ENCODE measurements around the gene CD2.

CD2 gene

DNA sequence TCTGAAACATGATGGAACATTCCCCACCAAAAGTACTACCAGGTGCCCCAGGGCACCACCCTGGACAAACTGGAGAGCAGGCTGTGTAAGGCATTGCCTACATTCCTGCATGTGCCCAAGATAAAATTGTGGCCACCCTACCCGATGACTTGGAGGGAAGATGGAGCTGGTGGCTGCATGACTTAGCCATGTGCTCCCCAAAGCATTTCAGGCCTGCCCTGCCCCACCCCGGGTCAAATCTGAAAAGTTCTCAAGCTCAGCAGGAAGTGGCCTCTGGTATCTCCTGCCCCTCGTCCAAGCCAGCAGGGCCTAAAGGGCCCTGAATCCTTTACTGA, 8.5 kb downstream of the CD2 start:
- no peak for FAIRE-seq

DNA sequence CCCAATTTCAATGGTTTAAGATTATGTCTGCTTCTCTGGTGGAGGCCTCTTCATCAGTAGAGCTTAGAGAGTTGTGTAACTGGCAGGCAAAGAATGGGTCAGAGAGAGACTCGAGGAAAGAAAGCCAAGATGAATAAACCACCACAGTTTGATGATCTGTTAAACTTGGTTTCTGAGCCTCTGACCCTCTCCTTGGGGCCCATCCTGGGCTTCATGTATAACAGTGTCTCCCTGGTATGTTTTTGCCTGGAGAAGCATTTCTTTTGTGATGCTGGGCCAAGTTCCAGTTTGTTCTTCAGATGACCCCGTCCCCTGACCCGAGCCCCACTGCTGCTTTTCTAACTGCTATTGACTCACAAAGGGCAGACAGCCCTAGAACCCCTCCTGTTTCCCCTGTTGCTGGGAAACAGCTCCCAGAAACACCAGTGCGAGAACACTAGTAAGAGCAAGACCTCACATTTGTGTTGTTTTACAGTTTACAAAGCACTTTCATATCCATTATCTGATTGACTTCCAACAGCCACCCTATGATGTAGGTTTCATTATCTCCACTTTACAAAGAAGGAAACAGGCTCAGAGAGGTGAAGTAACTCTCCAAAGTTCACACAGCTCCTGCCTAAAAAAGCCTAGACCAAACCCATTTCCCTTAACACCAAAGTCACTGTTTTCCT, 9.0 kb downstream of the CD2 start:
- FAIRE-seq, result no peak

- FAIRE-seq, result no peak
Observed at GRCh38 chr1:116763787-116764465, 9.7 kb downstream of the CD2 start.

GRCh38 chr1:116764466-116764898, 10.3 kb downstream of the CD2 start:
- FAIRE-seq, result no peak

DNA sequence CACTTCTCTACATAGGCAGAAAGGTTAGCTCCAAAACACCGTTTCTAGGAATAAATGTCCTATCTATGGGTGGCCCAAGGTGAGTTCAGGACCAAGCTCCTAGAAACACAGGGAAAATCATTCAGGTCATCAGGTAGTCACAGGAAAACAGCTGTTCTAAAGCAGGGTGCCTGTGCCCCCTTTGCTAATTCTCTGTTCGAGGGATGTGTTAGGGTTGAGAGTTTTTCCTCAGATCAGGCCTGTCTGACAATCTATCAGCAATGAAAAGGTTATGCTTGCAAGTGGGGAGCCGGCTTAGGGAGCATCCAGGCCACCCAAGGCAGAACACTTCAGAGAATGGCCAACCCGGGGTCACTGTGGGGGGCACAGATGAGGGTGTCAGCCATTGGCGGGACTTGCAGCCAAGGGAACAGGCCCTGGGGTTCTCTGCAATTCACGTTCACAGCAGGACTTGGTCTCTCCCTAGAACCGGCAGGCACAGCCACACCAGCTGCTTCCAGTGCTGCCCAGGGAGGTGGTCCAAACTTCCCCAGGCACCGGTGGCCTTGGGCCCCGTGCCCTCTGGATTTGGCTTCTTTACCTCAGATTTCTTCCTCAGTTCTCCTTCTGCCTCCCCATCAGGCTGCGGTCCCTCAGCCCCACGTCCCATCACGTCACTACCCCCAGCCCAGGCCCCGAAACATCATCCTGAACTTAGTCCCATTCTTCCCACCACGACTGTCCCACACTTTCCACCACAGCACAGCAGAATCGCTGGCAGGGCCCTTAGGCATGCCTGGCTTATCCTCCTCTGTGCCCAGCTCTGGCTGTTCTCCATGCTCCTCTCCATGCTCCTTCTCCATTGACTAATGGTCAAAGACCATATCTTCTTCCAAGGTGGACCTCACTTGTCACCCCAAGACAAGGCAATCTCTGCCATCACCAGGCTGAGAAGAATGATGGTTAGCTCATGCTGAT, 11.0 kb downstream of the CD2 start:
- no peak for FAIRE-seq

DNA sequence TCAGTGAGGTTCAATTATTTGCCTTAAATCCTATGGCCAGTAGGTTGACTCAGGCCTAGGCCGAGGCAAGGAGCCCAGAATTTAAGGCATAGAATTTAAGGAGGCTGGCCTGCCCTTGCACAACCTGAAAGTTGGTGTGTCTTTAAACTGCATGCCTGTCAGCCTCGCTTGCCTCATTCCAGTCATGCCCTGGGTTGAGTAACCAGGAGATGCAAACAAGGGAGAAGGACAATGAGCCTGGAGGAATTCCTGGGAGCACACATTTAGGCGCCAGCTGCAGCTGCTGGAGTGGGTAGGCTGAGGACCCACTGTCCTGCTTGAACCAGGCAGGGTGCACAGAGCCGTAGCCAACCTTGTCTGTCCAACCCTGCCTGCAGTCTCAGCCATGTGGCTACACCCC, 11.7 kb downstream of the CD2 start:
- no peak for FAIRE-seq

DNA sequence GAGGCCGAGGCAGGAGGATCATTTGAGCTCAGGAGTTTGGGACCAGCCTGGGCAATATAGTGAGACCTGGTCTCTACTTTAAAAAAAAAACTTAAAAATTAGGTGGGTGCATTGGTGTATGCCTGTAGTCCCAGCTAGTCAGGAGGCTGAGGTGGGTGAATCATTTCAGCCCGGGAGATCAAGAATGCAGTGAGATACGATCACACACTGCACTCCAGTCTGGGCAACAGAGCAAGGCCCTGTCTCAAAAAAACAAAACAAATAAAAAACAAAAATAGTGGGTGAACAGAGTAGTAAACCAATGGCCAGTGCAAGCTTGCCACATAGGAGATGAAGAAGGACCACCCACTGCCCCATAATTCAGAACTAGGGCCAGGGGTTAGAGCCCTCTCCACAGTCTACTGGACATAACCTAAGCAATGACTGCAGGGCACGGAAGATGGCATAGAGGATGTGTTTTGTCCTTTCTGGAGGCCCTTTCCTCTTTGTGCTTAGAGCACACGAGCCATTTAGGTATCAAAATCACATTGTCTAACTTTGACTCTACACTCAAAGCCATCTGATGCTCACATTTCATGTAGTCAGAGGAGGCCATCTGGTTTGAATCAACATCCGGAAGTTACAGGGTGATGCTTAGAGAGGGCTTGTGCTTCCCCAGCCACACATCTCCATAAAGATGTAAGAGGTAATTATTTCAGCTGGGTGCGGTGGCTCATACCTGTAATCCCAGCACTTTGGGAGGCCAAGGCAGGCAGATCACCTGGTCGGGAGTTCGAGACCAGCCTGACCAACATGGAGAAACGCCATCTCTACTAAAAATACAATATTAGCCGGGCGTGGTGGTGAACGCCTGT, 12.6 kb downstream of the CD2 start:
- no peak for FAIRE-seq

GRCh38 chr1:116767782-116768382, 13.7 kb downstream of the CD2 start:
- FAIRE-seq, result no peak

DNA sequence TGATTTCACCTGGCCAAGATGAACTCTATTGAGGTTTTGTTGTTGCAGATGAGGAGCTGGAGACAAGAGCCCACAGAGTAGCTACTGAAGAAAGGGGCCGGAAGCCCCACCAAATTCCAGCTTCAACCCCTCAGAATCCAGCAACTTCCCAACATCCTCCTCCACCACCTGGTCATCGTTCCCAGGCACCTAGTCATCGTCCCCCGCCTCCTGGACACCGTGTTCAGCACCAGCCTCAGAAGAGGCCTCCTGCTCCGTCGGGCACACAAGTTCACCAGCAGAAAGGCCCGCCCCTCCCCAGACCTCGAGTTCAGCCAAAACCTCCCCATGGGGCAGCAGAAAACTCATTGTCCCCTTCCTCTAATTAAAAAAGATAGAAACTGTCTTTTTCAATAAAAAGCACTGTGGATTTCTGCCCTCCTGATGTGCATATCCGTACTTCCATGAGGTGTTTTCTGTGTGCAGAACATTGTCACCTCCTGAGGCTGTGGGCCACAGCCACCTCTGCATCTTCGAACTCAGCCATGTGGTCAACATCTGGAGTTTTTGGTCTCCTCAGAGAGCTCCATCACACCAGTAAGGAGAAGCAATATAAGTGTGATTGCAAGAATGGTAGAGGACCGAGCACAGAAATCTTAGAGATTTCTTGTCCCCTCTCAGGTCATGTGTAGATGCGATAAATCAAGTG, 14.3 kb downstream of the CD2 start:
- FAIRE-seq, result no peak

GRCh38 chr1:116769104-116769452, 14.8 kb downstream of the CD2 start:
- FAIRE-seq, result no peak

- no peak for FAIRE-seq
Observed at GRCh38 chr1:116769561-116769977, 15.3 kb downstream of the CD2 start.

DNA sequence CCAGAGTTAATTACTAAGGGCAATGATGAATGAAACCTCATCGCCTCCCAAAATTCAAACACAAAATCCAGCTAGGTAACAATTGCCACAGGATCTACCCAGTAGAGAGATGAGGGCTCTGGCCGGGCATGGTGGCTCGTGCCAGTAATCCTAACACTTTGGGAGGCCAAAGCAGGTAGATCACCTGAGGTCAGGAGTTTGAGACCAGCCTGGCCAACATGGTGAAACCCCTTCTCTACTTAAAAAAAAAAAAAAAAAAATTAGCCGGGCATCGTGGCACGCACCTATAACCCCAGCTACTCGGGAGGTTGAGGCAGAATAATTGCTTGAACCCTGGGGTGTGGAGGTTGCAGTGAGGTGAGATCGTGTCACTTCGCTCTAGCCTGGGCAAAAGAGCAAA, 15.8 kb downstream of the CD2 start:
- FAIRE-seq, result no peak

GRCh38 chr1:116770625-116771024, 16.4 kb downstream of the CD2 start:
- FAIRE-seq, result no peak

DNA sequence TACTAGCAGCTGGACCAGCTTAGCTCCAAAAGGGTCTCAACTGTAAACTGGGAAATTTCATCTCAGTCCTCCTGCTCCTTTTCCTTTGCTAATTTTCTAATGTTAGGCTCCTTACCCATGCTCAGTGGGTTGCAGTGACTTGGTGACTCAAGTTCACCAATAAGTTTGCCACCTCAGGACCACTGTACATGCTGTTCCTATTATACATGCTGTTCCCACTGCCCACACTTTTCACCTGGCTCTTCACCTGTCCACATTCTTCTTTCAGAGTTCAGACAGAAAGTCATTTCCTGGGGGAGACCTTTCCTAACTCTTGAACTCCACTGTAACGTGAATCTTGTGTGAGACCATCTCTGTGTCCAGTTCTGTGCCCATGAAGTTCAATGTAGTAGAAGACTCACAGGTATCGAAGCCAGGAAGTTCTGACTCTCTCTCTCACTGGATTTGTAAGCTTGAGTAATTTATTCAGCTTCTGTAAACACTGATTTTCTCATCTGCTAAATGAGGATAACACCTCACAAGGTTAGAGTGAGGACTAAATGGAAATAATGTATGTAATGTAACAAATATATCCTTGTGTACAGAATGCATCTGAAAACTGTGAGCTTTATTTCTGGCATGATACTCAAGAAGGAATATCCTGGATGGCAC, 17.9 kb downstream of the CD2 start:
- FAIRE-seq, result no peak

GRCh38 chr1:116772648-116773045, 18.4 kb downstream of the CD2 start:
- no peak for FAIRE-seq

- no peak for FAIRE-seq
Observed at GRCh38 chr1:116775116-116775752, 21.0 kb downstream of the CD2 start.

DNA sequence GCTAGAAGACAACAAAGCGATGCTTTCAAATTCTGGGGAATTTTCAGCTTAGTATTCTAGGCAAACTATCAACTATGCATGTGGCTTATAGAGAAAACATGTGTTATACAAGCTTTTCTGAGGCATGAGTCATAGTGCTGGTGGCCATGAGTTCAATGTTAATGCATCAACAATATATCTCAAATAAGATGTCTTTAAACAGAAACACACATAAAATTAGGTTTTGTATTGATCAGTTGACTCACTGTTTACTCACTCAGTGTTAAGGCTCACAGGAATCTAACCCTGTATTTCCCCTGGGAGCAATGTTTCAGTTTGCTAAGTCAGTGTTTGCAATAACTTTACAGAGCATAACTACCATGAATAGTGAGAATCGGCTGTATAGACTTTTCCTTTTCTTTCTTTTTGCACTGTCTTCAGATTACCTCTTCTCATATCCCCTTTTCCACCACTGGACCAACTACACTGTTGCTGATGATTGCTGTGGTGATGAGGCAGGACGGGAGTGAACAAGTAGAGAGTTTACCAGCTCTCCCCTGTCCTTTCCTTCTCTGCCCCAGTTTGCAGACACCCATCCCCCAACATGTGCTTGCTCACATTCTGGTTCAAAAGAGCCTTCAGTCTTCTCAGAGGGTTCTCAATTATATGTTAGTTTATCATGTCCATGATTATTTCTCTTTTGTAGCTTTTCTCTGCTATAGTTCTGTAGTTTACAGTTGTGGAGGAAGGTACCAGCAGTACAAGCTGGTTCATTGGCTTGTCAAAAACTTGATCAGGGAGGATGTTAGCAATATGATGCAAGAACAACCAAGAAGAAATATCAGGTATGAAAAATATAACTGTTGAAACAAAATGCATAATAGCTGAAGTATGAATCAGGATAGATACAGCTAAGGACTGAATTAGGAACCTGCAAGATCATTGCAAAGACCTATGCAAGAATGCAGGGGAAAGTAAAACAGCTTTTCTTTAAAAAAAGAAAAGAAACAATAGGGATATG, 23.9 kb downstream of the CD2 start:
- FAIRE-seq, result no peak

DNA sequence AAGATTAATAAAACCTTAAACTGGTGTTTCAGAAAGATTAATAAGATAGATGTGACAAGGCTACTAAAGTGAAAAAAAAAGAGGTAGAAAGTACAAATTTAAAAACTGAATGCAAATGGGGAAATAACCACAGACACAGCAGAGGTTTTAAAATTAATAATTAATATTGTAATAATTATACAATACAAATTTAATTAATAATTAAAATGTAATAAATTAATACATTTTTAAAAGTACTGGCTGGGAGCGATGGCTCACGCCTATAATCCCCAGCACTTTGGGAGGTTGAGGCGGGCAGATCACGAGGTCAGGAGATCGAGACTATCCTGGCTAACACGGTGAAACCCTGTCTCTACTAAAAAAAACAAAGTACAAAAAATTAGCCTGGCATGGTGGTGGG, 26.8 kb downstream of the CD2 start:
- FAIRE-seq, result no peak

- no peak for FAIRE-seq
Observed at GRCh38 chr1:116785006-116785405, 30.8 kb downstream of the CD2 start.

All from A204.1 (cell line).